DND-41 (cell line): ENCODE data around the gene SGIP1.

ENCODE experiments used
- CTCF ChIP-seq: IDR thresholded peaks from 2 replicates; pipeline ENCODE4 v1.5.1; 2012; ENCODE audit warnings: borderline replicate concordance, low read length, moderate library complexity, mild to moderate bottlenecking; ENCODE audit not compliant: poor library complexity, severe bottlenecking; ENCODE audit errors: extremely low read depth
- EZH2 ChIP-seq: IDR thresholded peaks from 3 replicates; pipeline ENCODE4 v1.6.1; 2012; ENCODE audit warnings: borderline replicate concordance, low read depth, mild to moderate bottlenecking, moderate library complexity, low read length, inconsistent platforms; ENCODE audit not compliant: severe bottlenecking

- TF ChIP-seq CTCF (no peak), EZH2 (no peak)
Observed at GRCh38 chr1:66585002-66585401, 51.0 kb downstream of the SGIP1 start.
